Neuronal stem cell (in vitro differentiated cells): Measurements from ENCODE around the gene NR3C2.

Experiments used
- DNase-seq: peaks from one replicate; pipeline ENCODE4 v3.0.0-alpha.2; 2013; ENCODE audit warnings: low spot score
- H2AFZ ChIP-seq: one replicate; pipeline ENCODE4 v1.6.1; 2013; ENCODE audit warnings: mild to moderate bottlenecking, low read length, inconsistent platforms
- H2AK5ac ChIP-seq: 2 replicates; pipeline ENCODE4 v1.6.1; 2013; ENCODE audit warnings: low read depth, mild to moderate bottlenecking, inconsistent platforms, low read length, moderate library complexity, mixed read lengths
- H2BK120ac ChIP-seq: 2 replicates; pipeline ENCODE4 v1.6.1; 2013; ENCODE audit warnings: low read depth, mild to moderate bottlenecking, inconsistent platforms, low read length, moderate library complexity, mixed read lengths
- H2BK12ac ChIP-seq: one replicate; pipeline ENCODE4 v1.6.1; 2013; ENCODE audit warnings: low read length, inconsistent platforms
- H2BK15ac ChIP-seq: 2 replicates; pipeline ENCODE4 v1.6.1; 2013; ENCODE audit warnings: mild to moderate bottlenecking, low read length, inconsistent platforms, mixed read lengths
- H2BK5ac ChIP-seq: one replicate; pipeline ENCODE4 v1.6.1; 2013; ENCODE audit warnings: inconsistent platforms, mild to moderate bottlenecking, low read length, moderate library complexity
- H3K14ac ChIP-seq: one replicate; pipeline ENCODE4 v1.6.1; 2013; ENCODE audit warnings: low read length, inconsistent platforms
- H3K18ac ChIP-seq: 2 replicates; pipeline ENCODE4 v1.6.1; 2013; ENCODE audit warnings: low read length, inconsistent platforms
- H3K23ac ChIP-seq: 2 replicates; pipeline ENCODE4 v1.6.1; 2013; ENCODE audit warnings: low read depth, mild to moderate bottlenecking, mixed read lengths, low read length, inconsistent platforms; ENCODE audit not compliant: poor library complexity
- H3K27ac ChIP-seq: replicated peaks from 3 replicates; pipeline ENCODE4 v1.5.1; 2013; ENCODE audit warnings: low read length, inconsistent platforms
- H3K27me3 ChIP-seq, 3 experiments: 2 replicates each; pipeline ENCODE4 v1.6.1; 2013; ENCODE audit warnings: low read length in 3 of 3, mild to moderate bottlenecking in 2 of 3, inconsistent platforms in 1 of 3, low read depth in 1 of 3, mixed read lengths in 1 of 3, moderate library complexity in 1 of 3; ENCODE audit not compliant: control insufficient read depth in 3 of 3, insufficient read depth in 3 of 3
- H3K36me3 ChIP-seq, 2 donors: replicated peaks in 1 of 2; 2 replicates each; pipeline ENCODE4 v1.6.1; 2013; ENCODE audit warnings: low read length in 2 of 2; ENCODE audit not compliant: control insufficient read depth in 2 of 2, insufficient read depth in 2 of 2
- H3K4ac ChIP-seq: 2 replicates; pipeline ENCODE4 v1.6.1; 2013; ENCODE audit warnings: inconsistent platforms, mild to moderate bottlenecking, low read length, moderate library complexity
- H3K4me1 ChIP-seq, 2 donors: 1 replicate in 1 of 2; 2 replicates in 1 of 2; pipeline ENCODE4 v1.6.1; 2013; ENCODE audit warnings: low read length in 2 of 2, low read depth in 1 of 2; ENCODE audit not compliant: control insufficient read depth in 2 of 2, insufficient read depth in 1 of 2
- H3K4me2 ChIP-seq: one replicate; pipeline ENCODE4 v1.6.1; 2013; ENCODE audit warnings: mild to moderate bottlenecking, low read length, inconsistent platforms; ENCODE audit not compliant: insufficient read depth, poor library complexity, severe bottlenecking
- H3K4me3 ChIP-seq, 2 donors: 2 replicates each; pipeline ENCODE4 v1.5.1; 2013; ENCODE audit warnings: low read length in 2 of 2, mild to moderate bottlenecking in 2 of 2, inconsistent platforms in 1 of 2, moderate library complexity in 1 of 2
- H3K79me1 ChIP-seq: one replicate; pipeline ENCODE4 v1.6.1; 2013; ENCODE audit warnings: low read depth, mild to moderate bottlenecking, inconsistent platforms, low read length, moderate library complexity
- H3K9ac ChIP-seq: one replicate; pipeline ENCODE4 v1.6.1; 2013; ENCODE audit warnings: mild to moderate bottlenecking, low read depth, low read length, inconsistent platforms; ENCODE audit not compliant: poor library complexity
- H3K9me3 ChIP-seq, 2 donors: replicated peaks in 1 of 2; 2 replicates each; pipeline versions ENCODE3 to v1.6.1; 2013; ENCODE audit warnings: low read length in 2 of 2, mild to moderate bottlenecking in 2 of 2, inconsistent platforms in 1 of 2, low read depth in 1 of 2, mixed read lengths in 1 of 2, moderate library complexity in 1 of 2; ENCODE audit not compliant: control insufficient read depth in 2 of 2, insufficient read depth in 1 of 2
- H4K8ac ChIP-seq: one replicate; pipeline ENCODE4 v1.6.1; 2013; ENCODE audit warnings: low read depth, mild to moderate bottlenecking, inconsistent platforms, low read length, moderate library complexity
- H4K91ac ChIP-seq: one replicate; pipeline ENCODE4 v1.6.1; 2013; ENCODE audit warnings: low read length, low read depth, mild to moderate bottlenecking, inconsistent platforms; ENCODE audit not compliant: poor library complexity
- WGBS, 2 donors: extraction: QIAGEN DNeasy Blood & Tissue Kit; methylation state at CpG; one replicate each; pipeline ENCODE4 v1.1.7; 2013; ENCODE audit warnings: missing lambda C conversion rate in 2 of 2, mixed read lengths in 1 of 2; ENCODE audit not compliant: insufficient read length in 2 of 2, insufficient replicate concordance in 1 of 2; ENCODE audit errors: extremely low coverage in 2 of 2; 5-methylcytosine and 5-hydroxymethylcytosine counted together

Gene NR3C2

GRCh38 chr4:148041606-148042329 lies 400.4 kb downstream of the NR3C2 start:
- H3K23ac ChIP-seq: no peak overlapping the region
- no peak overlapping the region for H2BK12ac ChIP-seq
- H3K9me3 ChIP-seq: no peaks in the 10 kb centered on the region
- H3K4me2 ChIP-seq: no peak overlapping the region
- H3K36me3 ChIP-seq: no peaks in the 10 kb centered on the region
- H4K8ac ChIP-seq: no peak overlapping the region
- H2BK15ac ChIP-seq: no peak overlapping the region
- no peaks in the 10 kb centered on the region for H3K79me1 ChIP-seq
- no peak overlapping the region for H2BK120ac ChIP-seq
- no peak overlapping the region for H3K14ac ChIP-seq
- H3K4me1 ChIP-seq: no peaks in the 10 kb centered on the region
- H3K27me3 ChIP-seq: no peaks in the 10 kb centered on the region
- no peak for DNase-seq
- H3K4me3 ChIP-seq: no peak overlapping the region
- no peak overlapping the region for H3K18ac ChIP-seq
- H3K4ac ChIP-seq: no peak overlapping the region
- no peak overlapping the region for H2AK5ac ChIP-seq
- H3K9ac ChIP-seq: no peak overlapping the region
- H2BK5ac ChIP-seq: no peak overlapping the region
- no peak overlapping the region for H3K27ac ChIP-seq
- H2AFZ ChIP-seq: no peak overlapping the region
- H4K91ac ChIP-seq: no peak overlapping the region
- whole genome bisulfite sequencing, 2 donors: no CpG with 5 or more reads among the region's 7 CpGs

GRCh38 chr4:148034813-148035212 lies 407.4 kb downstream of the NR3C2 start:
- no peaks in the 10 kb centered on the region for H3K27me3 ChIP-seq
- H3K18ac ChIP-seq: no peak overlapping the region
- no peak overlapping the region for H4K91ac ChIP-seq
- H3K4me2 ChIP-seq: no peak overlapping the region
- no peak overlapping the region for H3K9ac ChIP-seq
- H3K4me1 ChIP-seq: no peaks in the 10 kb centered on the region
- H2BK5ac ChIP-seq: no peak overlapping the region
- H4K8ac ChIP-seq: no peak overlapping the region
- no peaks in the 10 kb centered on the region for H3K36me3 ChIP-seq
- H2AK5ac ChIP-seq: no peak overlapping the region
- no peak overlapping the region for H2AFZ ChIP-seq
- no peak overlapping the region for H2BK15ac ChIP-seq
- no peak overlapping the region for H3K27ac ChIP-seq
- no peak overlapping the region for H3K14ac ChIP-seq
- H2BK120ac ChIP-seq: no peak overlapping the region
- H3K4me3 ChIP-seq: no peak overlapping the region
- WGBS, 2 donors: no CpG with 5 or more reads among the region's 1 CpG
- no peak overlapping the region for H3K23ac ChIP-seq
- H3K4ac ChIP-seq: no peak overlapping the region
- no peaks in the 10 kb centered on the region for H3K9me3 ChIP-seq
- no peak for DNase-seq
- no peaks in the 10 kb centered on the region for H3K79me1 ChIP-seq
- H2BK12ac ChIP-seq: no peak overlapping the region

GRCh38 chr4:148030193-148030873 lies 411.9 kb downstream of the NR3C2 start:
- DNase-seq: no peak
- H3K18ac ChIP-seq: no peak overlapping the region
- H4K8ac ChIP-seq: no peak overlapping the region
- no peak overlapping the region for H2AFZ ChIP-seq
- no peak overlapping the region for H3K14ac ChIP-seq
- WGBS, 2 donors: no CpG with 5 or more reads among the region's 2 CpGs
- no peak overlapping the region for H3K23ac ChIP-seq
- H3K9me3 ChIP-seq: peaks cover 0 to 8% of the 10 kb centered on the region in 2 donors
- H3K27me3 ChIP-seq: no peaks in the 10 kb centered on the region
- H3K36me3 ChIP-seq: no peaks in the 10 kb centered on the region
- no peak overlapping the region for H2BK12ac ChIP-seq
- H2AK5ac ChIP-seq: no peak overlapping the region
- no peak overlapping the region for H3K4me3 ChIP-seq
- no peak overlapping the region for H2BK15ac ChIP-seq
- no peak overlapping the region for H3K27ac ChIP-seq
- no peaks in the 10 kb centered on the region for H3K79me1 ChIP-seq
- no peak overlapping the region for H2BK120ac ChIP-seq
- no peak overlapping the region for H2BK5ac ChIP-seq
- H3K4ac ChIP-seq: no peak overlapping the region
- no peak overlapping the region for H3K4me2 ChIP-seq
- no peak overlapping the region for H3K9ac ChIP-seq
- no peak overlapping the region for H4K91ac ChIP-seq
- peaks cover 0 to 1% of the 10 kb centered on the region in 2 donors for H3K4me1 ChIP-seq

- no peak overlapping the region for H3K23ac ChIP-seq
- no peak overlapping the region for H3K9ac ChIP-seq
- no peak overlapping the region for H2AFZ ChIP-seq
- H3K4me1 ChIP-seq: peaks cover 0 to 1% of the 10 kb centered on the region in 2 donors
- H2BK12ac ChIP-seq: no peak overlapping the region
- no peaks in the 10 kb centered on the region for H3K36me3 ChIP-seq
- H3K4me2 ChIP-seq: no peak overlapping the region
- H2BK120ac ChIP-seq: no peak overlapping the region
- H2AK5ac ChIP-seq: no peak overlapping the region
- H3K9me3 ChIP-seq: peaks cover 0 to 8% of the 10 kb centered on the region in 2 donors
- no peak overlapping the region for H4K8ac ChIP-seq
- DNase-seq: no peak
- H3K18ac ChIP-seq: no peak overlapping the region
- no peak overlapping the region for H3K4me3 ChIP-seq
- no peak overlapping the region for H3K4ac ChIP-seq
- no peaks in the 10 kb centered on the region for H3K79me1 ChIP-seq
- no peak overlapping the region for H2BK15ac ChIP-seq
- no peak overlapping the region for H3K27ac ChIP-seq
- no peak overlapping the region for H4K91ac ChIP-seq
- no peak overlapping the region for H2BK5ac ChIP-seq
- H3K14ac ChIP-seq: no peak overlapping the region
- WGBS, 2 donors: no CpG with 5 or more reads among the region's 3 CpGs
- no peaks in the 10 kb centered on the region for H3K27me3 ChIP-seq
These were observed 412.4 kb downstream of the NR3C2 start for GRCh38 chr4:148029781-148030180.
